GM12864 (cell line): ENCODE results near the gene RSL24D1.

Source experiments
- DNase-seq: peaks from one replicate; pipeline ENCODE4 v3.0.0-alpha.2; 2011; ENCODE audit warnings: low read depth
- H3K4me3 ChIP-seq: 2 replicates; pipeline ENCODE4 v1.5.1; 2011; ENCODE audit warnings: mild to moderate bottlenecking, low read depth, low read length, control low read depth
- TF ChIP-seq, protein P1 (sequence below): IDR thresholded peaks from 2 replicates; pipeline ENCODE4 v1.5.1; 2011; ENCODE audit warnings: low read depth, mild to moderate bottlenecking, moderate library complexity, low read length, control low read depth, inconsistent platforms; ENCODE audit errors: missing control alignments

Gene RSL24D1

GRCh38 chr15:55196458-55197361, at the start of gene RSL24D1:
TSS of gene RSL24D1 (minus strand) at chr15:55196941. CDS start at chr15:55196890, 51 bp downstream.
- peak; percentile 99 for DNase-seq
- TF ChIP-seq, protein P1, sequence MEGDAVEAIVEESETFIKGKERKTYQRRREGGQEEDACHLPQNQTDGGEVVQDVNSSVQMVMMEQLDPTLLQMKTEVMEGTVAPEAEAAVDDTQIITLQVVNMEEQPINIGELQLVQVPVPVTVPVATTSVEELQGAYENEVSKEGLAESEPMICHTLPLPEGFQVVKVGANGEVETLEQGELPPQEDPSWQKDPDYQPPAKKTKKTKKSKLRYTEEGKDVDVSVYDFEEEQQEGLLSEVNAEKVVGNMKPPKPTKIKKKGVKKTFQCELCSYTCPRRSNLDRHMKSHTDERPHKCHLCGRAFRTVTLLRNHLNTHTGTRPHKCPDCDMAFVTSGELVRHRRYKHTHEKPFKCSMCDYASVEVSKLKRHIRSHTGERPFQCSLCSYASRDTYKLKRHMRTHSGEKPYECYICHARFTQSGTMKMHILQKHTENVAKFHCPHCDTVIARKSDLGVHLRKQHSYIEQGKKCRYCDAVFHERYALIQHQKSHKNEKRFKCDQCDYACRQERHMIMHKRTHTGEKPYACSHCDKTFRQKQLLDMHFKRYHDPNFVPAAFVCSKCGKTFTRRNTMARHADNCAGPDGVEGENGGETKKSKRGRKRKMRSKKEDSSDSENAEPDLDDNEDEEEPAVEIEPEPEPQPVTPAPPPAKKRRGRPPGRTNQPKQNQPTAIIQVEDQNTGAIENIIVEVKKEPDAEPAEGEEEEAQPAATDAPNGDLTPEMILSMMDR: peak; percentile 57
- H3K4me3 ChIP-seq: peak within 1 kb of the TSS; percentile 93

GRCh38 chr15:55245059-55245458, 48.3 kb upstream of the RSL24D1 start:
- DNase-seq: no peak
- TF ChIP-seq, protein P1: no peak
- no peak overlapping the region for H3K4me3 ChIP-seq

DNA sequence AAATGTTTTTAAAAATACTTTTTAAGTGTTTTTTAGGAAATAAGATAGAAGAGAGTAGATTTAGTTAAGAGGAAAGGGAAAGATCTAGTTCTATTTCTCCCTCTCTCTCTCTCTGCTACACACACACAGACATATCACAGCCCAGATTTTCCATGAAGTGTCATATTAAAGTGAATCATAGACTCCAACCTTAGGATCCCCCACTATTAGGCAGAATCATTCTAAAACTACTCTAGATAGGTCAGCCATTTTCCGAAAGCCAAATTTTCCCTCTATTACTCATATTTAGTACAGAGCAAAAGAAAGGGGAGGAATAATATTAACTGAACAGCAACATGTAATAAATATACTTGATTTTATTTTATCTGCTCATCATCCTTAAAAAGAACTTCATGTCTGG, 45.1 kb upstream of the RSL24D1 start:
- no peak for DNase-seq
- TF ChIP-seq, protein P1: no peak
- H3K4me3 ChIP-seq: no peak overlapping the region

DNA sequence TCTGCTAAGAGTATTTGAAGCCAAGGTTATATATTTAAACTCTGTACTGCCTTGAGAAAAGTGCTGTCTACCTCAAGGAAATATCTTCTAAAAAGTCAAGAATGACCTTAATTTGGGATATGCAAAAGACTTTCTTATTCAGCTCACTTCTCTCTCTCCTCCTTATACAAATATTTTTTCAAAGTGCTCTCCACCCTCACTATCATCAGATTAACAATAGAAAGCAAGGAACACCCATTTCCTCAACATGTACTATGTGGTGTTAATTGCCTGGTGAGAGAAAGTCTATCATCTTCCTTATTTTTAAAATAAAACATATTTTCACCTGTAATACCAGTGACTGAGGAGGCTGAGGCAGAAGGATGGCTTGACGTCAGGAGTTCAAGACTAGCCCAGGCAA, 44.4 kb upstream of the RSL24D1 start:
- TF ChIP-seq, protein P1: no peak
- H3K4me3 ChIP-seq: no peak overlapping the region
- DNase-seq: no peak

DNA sequence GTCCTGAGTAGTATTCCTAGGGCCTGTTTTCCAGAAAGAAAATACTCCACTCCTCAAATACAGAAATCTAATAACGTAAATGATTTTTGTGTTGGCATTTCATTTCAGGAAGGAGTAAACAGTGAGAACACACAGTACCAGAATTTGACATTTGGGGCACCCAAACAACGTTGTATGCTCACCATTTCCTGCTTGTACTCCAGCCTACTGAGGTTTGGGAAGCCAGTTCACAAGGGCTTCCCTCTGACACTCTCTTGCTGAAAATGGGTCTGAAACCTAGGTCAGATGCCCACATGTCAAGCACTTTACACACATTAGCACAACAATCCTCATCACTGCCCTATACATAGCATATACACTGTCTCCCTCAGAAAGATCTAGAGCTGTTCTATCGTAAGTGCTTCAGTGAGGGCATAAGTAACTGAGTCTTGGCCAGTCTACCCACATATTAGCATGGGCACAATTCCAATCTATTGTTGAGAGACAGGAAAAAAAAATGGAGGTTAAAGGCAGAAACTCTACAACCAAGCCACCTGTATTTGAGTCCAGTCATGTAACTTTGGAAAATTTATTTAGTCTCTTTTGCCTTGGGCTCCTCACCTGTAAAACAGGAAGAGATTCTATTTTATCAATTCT, 43.5 kb upstream of the RSL24D1 start:
- TF ChIP-seq, protein P1: no peak
- H3K4me3 ChIP-seq: no peak overlapping the region

DNA sequence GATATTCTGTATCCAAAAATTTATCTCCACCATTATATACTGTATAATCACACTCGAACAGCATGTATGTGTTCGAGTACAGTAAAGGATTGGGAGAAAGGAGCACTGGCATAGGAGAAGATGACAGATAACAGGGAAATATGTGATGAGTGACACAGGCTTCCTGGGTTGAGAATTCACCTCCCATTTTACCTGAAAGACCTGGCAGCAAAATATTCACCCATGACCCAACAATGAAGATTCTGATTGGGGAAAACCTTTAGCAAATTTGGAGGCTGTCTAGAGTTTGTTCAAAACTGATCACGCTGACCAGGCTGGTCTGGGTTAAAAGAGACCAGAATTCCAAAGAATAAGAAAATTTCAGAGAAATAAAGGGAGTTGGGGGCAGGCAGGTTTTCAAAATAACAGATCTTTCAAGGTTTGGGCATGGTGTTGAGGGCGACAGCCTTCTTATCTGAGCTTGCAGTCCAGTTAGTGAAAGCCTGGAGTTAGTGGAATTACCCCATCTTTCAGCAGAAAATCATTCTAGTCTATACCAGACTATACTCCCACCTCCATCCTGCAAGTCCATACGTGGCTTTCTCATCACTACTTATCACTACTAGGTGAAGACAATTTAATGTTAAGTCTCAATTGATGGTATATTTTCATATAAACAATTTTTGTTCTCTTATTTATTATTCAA, 42.8 kb upstream of the RSL24D1 start:
- DNase-seq: no peak
- TF ChIP-seq, protein P1: no peak
- no peak overlapping the region for H3K4me3 ChIP-seq

More for the DNA sequence above, 43.5 kb upstream of the RSL24D1 start:
- no peak for DNase-seq
